ENCODE results near the gene GSG1L. TPM values are rescaled to one million over a fixed set of nuclear protein-coding genes. Genes with fewer than 3 reads are reported as not detected.

The GSG1L gene
- total RNA-seq, 1 donor from 2014 or later: not detected

DNA sequence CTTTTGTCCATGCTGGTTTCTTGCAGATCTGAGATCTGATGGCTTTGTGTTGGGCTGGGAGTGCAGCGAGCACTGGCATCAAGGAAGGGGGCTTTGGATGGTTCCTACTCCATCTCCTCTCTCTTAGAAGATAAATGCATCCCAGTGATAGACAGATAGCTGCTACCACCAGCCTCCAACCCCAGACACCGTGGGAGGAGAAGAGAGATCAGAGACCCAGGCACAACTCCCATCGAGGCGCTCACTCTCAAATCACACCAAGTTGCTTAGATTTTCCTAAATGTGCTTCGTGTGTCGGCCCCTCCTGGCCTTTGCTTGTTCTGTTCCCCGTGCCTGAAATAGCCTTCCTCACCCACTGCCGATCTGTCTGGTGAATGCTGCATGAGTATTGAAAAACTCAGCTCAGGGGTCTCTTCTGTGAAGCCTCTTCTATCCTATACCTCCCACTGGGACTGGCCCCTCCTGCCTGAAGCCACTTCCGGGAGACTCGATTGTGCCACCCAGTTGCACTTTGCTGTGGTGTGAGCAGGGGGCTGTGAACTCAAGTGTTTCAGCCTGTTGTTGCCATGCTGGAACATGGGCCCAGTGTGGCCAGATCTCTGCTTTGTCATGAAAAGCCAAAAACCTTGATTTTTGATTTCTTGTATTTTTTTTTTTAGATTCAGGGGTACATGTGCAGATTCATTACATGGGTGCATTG lies 242.7 kb downstream of the GSG1L start:
- DNase-seq (ENCODE audit: low read depth): no peak

DNA sequence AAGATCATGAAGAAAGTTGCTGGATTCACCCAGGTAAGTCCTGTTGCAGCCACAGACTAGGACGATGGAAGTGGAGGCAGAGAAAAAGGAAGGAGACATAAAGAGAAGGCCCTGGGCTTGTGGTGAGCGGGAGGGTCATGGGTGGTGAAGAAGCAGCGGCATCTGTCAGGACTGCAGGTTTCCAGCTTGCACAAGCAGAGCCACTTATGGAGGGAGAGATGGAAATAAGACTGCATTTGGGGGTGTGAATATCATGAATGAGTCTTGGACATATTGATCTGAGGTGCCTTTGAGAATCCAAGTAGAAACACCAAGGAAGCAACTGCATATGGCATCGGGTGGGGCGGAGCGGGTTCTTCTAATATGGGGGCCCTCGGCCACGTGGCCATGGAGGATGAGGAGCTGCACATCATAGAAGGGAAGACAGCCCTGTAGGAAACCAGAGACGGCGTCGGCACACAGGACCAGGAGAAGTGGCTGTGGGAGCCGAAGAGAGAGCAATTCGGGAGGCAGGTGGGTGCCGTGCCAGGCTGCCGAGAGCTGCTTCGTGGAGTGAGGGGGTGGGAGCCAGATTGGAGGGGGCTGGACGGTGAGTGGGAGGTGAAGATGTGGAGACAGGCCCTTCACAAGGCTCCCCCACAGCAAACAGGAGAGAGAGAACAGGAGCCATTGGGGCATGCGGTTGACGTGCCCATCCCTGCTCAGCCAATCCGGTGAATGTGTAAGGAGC lies 243.5 kb downstream of the GSG1L start:
- DNase-seq (ENCODE audit: low read depth): no peak

DNA sequence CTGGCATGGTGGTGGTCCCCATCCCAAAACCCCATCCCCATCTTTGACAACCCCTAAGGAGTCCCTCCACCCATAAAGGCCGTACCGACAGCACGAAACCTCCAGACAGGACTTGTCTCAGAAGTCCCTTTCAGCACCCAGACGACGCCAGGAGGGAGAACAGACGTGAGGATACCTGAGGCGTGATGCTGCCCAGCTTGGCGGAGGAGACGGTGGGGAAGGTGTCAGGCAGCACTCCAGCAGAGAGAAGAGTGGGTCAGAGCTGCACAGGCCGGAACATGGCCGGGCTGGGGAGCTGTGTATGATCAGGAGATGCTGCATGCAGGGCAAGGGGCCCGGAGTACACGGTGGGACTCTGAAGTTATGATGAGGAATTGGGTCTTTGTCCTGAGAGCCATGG lies 244.2 kb downstream of the GSG1L start:
- no peak for DNase-seq (ENCODE audit: low read depth)

DNA sequence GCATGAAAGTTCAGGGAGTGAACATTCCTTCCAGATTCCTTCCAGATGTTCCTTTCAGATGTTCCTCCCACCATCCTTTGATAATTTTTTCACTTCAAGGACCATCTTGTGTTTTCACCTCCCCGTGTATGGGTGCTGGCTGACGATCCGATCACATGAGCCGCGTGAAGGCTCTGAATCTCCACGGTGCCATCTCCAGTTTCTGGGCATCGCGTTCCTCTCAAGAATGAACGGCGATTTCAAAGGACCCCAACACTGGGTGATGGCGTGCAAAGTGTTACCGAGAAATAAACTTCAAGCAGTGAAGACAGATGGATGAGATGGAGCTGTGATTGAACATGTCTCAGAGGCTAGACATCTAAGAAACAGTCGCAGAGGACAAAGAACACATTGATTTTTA lies 245.3 kb downstream of the GSG1L start:
- no peak for DNase-seq (ENCODE audit: low read depth)

DNA sequence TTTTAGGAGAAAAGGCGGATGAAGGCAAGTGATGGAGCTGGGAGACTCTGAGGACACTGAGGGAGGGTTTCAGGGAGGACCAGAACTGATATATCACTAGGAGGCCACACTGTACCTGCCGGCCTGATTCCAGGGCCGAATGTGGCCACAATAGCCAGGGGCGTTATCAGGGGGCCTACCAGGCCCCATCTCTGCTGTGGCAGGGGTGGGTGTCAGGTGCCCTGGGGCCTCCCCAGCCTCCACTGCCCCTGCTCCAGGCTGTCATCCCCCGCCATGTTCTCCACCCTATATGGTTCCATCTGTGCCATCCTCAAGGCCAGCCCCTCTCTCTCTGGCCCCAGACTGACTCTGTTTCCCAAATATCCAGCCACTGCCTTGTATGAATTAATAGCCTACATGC lies 246.5 kb downstream of the GSG1L start:
- no peak for DNase-seq (ENCODE audit: low read depth)

DNA sequence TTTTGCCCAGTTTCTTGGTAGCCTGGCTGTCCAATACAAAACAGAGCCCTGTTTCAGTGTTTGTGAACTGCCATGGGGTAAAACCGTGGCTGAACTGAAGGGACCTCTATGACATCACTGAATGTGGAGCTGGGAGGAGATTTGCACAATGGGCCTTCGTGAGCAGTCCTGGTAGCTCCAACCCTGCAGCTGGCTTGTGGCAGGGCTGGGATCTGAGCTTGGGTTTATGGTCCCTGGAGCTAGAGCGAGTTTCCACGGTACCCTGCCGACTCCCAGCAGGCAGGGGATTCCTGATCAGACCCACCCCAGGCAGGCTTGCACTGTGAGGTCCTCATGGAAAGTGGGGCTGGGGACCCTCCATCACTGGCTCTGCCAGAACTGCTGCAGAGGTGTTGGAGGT lies 247.0 kb downstream of the GSG1L start:
- DNase-seq (ENCODE audit: low read depth): no peak

DNA sequence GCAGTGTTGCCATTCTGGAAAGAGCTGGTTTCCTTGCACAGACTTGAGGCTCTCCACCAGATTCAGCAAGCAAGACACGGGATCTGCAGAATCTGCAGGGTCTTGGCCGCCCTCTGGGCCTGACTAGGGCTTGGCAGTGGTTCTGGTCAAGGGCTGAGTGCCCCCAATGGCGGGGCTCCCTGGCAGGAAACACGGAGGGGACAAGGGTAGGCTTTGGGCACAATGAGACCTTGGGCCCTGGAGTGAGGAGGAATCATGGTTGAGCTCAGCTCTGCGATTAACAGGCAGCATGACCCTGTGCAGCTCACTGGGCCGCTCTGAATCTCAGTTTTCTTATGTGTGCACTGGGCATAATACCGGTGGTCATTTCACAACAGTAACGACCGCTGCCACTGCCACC lies 249.9 kb downstream of the GSG1L start:
- no peak for DNase-seq (ENCODE audit: low read depth)

DNA sequence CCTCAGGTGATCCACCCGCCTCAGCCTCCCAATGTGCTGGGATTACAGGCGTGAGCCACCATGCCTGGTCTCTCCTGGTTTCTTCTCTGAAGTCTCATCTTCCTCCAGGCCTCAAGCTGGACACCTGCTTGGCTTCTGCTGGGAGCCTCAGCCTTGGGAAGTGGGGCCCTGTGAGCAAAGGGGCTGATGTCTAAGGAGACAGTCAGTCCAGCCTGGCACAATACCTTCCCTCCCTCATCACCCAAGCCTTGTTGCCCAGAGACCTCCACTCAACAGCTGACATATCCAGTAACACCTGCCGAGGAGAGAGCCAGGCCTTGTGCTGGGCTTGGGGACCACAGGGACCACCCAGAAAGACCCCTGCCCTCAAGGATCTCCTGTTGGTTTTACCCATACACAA lies 251.6 kb downstream of the GSG1L start:
- DNase-seq (ENCODE audit: low read depth): no peak

DNA sequence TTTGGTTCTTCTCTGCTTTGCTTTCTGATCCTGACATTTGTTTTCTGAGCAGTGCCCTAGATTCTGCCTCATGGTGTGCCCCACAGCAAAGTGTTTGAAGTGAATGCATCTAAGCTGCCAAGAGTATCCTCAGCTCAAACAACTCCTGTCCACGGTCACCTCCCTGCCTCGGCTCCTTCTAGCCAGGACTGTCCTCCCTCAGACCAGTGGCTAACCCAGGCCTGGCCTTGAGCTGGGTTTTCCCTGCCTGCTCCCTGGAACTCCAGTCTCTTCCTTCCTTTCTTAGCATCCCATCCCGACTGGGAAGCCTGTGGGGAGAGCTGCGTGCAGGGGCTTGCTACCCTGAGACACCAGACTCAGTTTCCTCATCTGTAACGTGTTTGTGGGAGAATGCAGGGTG lies 256.5 kb downstream of the GSG1L start:
- no peak for DNase-seq (ENCODE audit: low read depth)

DNA sequence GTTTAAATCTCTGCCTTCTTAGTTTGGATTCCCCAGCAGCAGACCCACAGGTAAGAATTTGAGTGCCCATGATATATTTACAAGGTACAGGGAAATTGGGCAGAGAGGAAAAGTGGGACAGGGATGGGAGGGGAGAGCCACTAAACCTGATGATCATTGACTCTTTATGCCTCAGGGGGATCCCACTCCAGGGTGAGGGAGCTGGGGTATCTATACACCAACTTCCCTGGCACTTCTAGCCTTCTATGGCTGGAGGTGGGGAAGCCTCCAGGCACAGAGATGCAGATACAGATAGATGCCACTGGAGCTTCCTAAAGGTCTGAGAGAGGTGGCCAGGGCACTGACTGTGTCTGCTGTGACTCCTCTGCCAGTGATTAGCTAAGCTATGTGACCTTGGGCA lies 257.1 kb downstream of the GSG1L start:
- no peak for DNase-seq (ENCODE audit: low read depth)

DNA sequence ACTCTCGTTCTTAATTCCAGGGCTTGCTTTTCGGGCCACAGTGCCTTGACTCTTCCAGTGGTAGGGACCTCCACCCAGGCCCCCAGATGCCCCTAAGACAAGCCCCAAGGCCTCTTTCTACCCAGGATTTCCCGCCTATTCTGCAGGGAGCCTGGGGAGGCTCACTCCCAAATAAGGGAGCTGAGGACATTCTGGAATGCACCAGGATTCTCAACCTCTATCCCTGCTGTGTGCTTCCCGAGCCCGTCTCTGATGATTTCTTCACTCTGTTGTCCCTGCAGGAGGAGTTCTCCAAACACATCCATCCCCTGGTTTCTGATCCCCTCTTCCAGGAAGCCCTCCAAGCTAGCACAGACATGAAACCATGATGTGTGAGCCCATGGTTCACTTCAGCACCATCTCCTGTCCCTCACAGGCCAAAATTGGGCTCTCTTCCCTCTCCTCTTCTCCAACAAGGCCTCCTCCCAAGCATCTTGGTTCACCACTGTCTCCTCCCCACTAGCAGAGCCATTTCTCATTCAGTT lies 257.6 kb downstream of the GSG1L start:
- DNase-seq (ENCODE audit: low read depth): no peak

DNA sequence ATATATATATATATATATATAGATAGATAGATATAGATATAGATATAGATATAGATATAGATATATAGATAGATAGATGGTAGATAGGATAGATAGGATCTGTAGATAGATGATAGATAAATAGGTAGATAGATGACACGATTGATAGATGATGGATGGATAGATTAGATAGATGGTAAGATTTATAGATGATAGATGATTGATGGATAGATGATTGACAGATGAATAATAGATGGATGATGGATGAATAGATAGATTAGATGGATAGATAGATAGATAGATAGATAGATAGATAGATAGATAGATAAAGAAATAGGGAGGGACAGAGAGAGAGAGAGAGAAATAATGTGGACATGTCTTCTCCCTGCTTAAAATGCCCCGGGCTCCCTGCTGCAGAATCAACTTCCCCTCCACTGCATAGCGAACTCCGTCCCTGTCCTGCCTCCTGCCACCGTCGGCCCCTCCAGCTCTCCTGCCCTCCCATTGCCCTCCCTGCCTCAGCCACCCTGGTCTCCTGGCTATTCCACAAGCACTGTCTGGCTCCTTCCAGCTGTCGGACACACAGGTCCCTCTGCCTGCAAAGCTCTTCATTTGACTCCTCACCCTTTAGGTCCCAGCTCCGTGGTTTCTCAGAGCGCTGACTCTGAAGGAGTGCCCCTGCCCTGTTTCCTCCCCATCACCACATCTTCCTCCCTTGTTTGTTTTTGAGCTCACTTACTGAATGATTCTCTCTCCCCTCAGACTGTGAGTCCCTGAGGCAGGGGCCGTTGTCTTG lies 259.6 kb downstream of the GSG1L start:
- no peak for DNase-seq (ENCODE audit: low read depth)

DNA sequence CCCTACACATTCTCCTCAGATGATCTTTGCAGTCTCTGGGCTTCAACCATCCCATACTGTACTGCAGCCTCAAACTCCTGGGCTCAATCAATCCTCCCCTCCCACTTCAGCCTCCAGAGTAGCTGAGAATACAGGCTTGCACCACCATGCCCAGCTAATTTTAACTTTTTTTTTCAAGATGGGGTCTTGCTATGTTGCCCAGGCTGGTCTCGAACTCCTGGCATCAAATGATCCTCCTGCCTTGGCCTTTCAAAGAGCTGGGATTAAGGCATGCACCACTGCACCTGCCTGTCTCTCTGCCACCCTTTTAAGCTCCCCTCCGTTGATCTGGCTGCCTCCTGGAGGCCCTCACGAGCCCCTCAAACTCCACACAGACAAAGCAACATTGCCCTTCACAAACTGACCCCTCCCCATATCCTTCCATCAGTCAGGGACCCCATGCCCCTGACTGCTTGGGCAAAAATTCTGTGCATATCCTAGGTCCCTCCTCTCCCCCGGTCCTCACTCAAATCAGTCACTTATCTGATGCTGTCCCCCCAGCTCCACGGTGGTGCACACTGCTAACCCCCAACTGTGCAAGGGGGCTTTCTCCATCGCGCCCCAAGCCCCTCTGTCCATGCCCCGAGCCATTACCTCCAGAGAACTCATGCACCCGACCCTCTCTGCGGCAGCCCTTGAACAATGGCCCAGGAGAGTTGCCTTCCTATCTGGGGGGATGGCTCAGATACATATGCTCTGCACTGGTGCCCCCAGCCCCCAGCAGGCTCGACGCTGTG lies 260.7 kb downstream of the GSG1L start:
- no peak for DNase-seq (ENCODE audit: low read depth)

DNA sequence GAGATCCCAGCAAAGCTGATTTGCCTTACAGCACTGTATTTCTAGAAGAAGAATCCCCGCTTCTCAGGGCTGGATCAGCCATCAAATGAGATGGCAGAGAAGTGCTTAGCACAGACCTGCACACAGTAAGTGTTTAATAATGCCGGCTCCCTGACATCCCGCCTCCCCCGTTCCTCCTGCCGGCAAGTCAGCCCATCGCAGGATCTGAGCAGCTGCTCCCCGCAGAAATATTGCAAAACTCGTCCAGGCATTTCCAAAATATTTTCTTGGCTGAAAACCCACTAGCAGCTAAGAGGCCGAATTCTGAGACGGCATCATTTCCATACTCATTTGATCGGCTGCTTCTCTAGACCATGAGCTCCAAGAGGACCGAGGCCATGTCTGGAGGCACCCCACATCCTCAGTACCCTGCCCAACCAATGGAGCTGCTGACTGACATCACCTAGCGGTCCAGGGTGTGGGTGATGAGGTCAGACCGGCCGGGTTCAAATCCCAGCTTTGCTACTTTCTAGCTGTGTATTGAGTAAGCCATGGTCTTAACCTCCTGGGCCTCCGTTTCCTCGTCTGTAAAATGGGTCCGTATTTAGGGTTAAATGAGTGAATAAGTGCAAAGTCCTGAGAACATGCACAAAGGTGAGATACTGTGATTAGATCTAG lies 262.1 kb downstream of the GSG1L start:
- DNase-seq (ENCODE audit: low read depth): no peak

DNA sequence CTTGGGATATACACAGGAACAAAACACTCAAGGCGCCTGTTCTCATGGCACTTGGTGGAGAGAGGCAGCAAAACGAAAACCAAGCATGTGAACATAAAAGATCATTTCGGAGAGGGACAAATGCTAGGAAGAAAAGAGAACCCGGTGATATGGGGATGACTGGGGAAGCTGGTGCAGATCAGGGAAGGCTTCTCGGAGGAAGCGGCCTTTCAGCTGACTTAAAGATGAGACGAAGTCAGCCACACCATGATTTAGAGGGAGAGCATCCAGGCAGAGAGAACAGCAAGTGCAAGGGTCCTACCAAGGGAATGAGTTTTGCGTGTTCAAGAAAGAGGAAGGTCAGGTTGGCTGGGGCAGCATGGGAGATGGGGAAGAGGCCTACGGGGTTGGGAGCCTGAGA lies 262.7 kb downstream of the GSG1L start:
- no peak for DNase-seq (ENCODE audit: low read depth)

DNA sequence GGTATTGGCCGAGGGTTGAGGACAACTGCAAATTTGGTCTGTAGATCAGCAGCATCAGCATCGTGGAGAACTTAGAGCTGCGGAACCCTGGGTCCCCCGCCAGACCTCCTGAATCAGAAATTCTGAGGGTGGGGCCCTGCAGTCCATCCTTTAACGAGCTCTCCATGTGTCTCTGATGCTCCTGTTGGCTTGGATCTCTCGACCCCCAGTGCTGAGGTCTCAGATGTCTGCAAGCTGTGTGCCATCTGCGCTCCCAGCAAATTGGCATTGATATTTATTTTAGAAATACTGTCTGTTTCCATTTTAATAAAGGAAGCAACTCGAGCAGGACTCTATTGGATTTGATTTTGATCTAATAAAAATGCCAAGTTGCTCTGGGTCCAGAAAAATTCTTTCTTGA lies 263.6 kb downstream of the GSG1L start:
- DNase-seq (ENCODE audit: low read depth): no peak

DNA sequence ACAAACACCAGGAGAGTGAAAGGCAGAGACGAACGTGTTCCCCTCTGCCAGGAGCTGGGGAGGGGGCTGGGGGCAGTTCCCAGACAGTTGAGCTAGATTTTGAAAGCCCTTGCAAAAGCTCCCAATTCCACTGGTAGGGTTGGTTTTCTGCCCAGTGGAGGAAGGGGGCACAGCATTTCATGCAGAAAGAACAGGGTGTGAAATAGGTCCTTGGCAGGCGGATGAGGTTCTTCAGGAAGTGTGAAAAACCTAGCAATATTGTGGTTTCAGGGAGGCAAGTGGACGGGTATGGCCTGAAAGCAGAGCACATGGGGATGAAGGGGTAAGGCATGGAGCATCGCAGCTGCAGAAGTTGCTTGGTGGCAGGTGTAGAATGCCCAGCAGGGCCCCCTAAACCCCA lies 265.3 kb downstream of the GSG1L start:
- DNase-seq (ENCODE audit: low read depth): no peak

DNA sequence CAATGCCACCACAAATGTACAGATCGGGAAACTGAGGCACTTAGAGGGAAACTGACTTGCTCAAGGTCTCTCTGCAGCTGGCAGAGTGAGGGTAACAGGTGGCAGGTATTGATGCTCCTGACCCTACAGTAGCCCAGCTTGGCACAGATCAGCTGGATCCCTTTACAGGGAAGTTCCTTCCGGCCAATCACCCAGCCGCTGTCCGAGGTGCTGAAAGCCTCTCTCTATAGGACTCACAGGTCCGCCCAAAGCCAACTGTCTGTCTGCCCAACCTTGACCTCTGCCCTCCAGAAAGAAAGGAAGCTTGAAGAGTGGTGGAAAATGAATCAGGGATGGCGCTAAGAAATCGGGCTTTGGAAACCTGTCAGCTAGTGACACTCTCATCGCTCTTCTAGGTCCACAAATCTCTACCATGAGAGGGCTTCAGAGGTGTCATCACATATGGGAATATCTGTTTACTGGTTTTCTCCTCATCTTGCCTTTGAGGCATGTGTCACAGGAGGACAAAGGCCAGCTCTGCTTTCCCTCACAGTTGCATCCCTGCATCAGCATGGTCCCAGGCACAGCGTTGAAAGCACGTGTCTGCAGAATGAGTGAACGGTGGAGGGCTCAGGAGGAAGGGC lies 267.4 kb downstream of the GSG1L start:
- peak; percentile 6 for DNase-seq (ENCODE audit: low read depth)

DNA sequence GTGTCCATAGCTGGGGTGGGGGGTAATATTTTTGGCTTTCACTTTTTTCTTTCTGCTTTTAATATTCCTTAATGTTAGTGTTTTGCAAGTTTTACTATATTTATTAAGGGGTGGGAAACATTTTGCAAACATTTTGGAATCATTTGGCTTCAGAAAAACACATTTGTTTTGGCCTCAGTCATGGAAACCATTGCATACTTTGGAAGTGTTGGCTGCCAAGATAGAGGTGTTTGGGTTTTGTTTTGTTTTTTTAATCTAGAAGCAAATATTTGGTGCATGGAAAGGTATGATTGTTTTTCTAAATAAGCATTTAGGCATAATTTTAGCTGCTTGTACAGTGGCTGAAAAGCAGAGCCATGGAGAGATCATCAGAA lies 270.3 kb downstream of the GSG1L start:
- no peak for DNase-seq (ENCODE audit: low read depth)

DNA sequence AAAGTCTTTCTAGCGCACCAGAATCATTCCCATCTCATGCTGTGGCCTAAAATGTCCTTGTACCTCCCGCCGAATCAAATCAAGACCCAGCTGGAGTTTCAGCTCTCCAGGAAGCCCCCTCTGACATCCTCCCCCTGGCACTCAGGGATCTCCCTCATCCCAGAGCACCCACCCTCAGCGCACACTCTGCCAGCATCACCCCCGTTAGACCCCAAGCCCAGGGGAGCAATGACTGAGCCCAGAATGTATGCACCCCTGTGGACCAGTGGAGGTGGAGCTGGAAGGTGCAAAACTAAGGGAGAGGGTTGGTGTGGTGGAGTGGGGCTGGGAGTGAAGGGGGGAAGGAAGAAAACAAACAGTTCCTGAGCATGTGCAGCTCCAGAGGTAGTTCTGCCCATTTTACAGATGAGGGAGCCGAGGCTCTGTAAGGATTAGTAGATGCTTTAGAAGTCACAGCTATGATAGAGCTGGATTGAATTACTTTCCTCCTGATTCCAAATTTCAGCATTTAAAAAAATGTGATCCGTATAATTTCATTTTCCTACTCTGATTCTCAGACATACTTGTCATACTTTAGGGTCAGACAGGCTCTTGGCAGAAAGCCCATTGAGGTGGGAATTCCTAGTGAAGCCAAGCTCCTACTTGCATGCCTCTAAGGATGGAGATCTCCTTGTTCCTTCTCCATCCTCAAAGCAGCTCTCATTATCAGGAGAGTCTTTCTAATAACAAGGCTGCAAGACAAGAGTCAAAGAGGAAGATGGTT lies 270.8 kb downstream of the GSG1L start:
- no peak for DNase-seq (ENCODE audit: low read depth)

All from renal cortical epithelial cell (primary cell).